ENCODE data around the gene ADAM33.

Gene ADAM33

DNA sequence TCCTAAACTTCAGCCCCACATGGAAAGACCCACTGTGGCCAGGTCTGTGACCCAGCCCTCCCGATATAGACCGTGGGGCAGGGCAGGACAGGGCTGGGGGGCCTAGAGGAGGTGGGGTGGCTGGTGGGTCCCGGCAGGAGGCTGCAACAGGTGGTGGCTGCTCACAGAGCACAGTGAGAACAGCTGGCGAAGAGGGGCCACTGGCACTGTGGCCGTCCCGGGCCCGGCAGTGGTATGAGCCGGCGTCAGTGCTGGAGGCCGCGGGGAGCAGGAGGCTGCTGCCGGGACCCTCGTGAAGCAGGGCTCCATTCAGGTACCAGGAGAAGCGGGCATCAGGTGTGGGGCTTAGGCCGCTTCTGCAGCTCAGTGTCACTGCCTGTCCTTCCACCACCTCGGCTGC is 17.2 kb upstream of the ADAM33 start:
- Histone ChIP-seq H3K36me3 (ENCODE audit: control insufficient read depth, insufficient read depth, low read length) (no peaks in the 10 kb centered on the region), H3K4me3 (replicated peaks; ENCODE audit: low read depth, low read length) (no peak overlapping the region), H3K27me3 (replicated peaks; ENCODE audit: control insufficient read depth, insufficient read depth, low read length) (no peaks in the 10 kb centered on the region; the same call in none of the 2 replicates)
- no peak for DNase-seq (ENCODE audit: extremely low read depth, insufficient read length)
- TF ChIP-seq CTCF (IDR thresholded peaks at IDR 0.05; ENCODE audit: insufficient read depth, low read length, poor library complexity, severe bottlenecking) = no peak

GRCh38 chr20:3698591-3699001 is 16.8 kb upstream of the ADAM33 start:
- Histone ChIP-seq H3K4me3 (replicated peaks; ENCODE audit: low read depth, low read length) (no peak overlapping the region), H3K27me3 (replicated peaks; ENCODE audit: control insufficient read depth, insufficient read depth, low read length) (no peaks in the 10 kb centered on the region; the same call in none of the 2 replicates), H3K36me3 (ENCODE audit: control insufficient read depth, insufficient read depth, low read length) (no peaks in the 10 kb centered on the region)
- no peak for TF ChIP-seq CTCF (IDR thresholded peaks at IDR 0.05; ENCODE audit: insufficient read depth, low read length, poor library complexity, severe bottlenecking)
- no peak for DNase-seq (ENCODE audit: extremely low read depth, insufficient read length)

DNA sequence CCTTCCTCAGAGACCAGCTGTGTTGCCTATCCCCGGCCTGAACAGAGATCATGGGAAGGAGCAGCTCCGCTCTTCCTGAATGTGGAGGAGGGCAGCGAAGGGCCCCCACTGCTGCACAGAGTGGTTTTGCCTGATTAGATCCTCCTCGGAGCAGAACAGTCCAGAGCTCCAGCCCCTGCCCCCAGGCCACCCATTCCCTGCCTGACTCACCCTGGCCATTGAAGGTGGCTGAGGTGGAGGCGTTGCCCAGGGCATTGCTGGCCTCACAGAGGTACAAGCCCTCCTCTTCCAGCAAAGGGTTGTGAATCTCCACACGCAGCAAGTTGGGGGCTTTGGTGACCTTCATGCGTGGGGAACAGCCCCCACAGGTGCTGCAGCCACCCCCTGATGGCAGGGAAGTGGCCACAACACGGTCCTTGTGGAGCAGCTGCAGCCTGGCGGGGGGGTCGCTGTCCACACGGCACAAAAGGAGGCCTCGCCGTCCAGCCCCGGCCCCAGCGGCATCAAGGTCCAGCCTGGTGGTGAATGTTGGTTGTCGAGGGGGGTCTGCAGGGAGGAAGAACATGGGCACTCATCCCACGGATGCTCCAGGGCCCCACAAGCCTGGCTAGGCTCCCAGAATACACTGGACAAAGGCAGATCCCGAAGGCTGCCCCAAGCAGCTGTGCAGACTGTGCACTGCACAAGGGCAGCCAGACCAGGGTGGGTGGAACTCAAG is 15.9 kb upstream of the ADAM33 start:
- DNase-seq (ENCODE audit: extremely low read depth, insufficient read length) = no peak
- no peak for TF ChIP-seq CTCF (IDR thresholded peaks at IDR 0.05; ENCODE audit: insufficient read depth, low read length, poor library complexity, severe bottlenecking)
- Histone ChIP-seq H3K4me3 (replicated peaks; ENCODE audit: low read depth, low read length) (no peak overlapping the region), H3K27me3 (replicated peaks; ENCODE audit: control insufficient read depth, insufficient read depth, low read length) (no peaks in the 10 kb centered on the region; the same call in none of the 2 replicates), H3K36me3 (ENCODE audit: control insufficient read depth, insufficient read depth, low read length) (no peaks in the 10 kb centered on the region)

DNA sequence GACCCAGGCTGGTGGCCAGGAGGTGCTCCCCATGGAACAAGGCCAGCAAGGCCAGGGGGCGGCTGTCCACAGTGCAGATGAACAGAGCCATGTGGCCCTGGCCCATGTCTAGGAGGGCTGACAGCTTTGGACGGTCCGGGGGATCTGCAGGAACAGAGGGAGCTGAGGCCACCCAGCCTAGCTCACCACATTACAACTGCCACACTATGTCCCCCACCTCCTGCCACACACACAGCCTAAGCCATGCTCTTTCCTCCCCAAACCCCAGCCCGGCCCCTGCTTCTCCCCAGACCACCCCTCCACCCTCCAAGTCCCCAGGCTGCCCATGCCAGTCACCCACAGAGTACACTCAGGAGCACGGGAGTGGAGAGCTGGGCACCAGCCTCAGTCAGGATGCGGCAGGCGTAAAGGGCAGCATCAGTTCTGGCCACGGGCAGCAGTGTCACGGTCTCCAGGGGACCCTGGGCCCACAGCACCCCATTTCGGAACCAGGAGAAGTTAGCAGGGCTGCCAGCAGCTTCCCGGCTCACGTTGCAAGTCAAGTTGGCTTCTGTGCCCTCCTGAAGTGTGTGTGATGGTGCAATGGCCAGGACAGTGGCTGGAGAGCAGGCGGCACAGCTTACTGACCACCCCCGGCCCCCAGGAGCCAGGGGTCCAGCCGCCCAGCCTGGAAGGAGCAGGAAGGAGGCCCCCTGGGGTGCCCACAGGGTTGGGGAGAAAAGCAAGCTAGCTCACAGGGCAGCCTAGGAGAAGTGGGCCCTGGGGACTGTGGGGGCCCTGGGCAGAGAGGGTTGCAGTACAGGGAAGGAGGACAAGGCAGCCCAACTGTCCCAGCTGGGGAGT is 15.2 kb upstream of the ADAM33 start:
- no peaks in the 10 kb centered on the region for H3K36me3 ChIP-seq (ENCODE audit: control insufficient read depth, insufficient read depth, low read length)
- no peak for DNase-seq (ENCODE audit: extremely low read depth, insufficient read length)
- no peak overlapping the region for H3K4me3 ChIP-seq (replicated peaks; ENCODE audit: low read depth, low read length)
- TF ChIP-seq CTCF (IDR thresholded peaks at IDR 0.05; ENCODE audit: insufficient read depth, low read length, poor library complexity, severe bottlenecking) = no peak
- H3K27me3 ChIP-seq (replicated peaks; ENCODE audit: control insufficient read depth, insufficient read depth, low read length) = no peaks in the 10 kb centered on the region; the same call in none of the 2 replicates

DNA sequence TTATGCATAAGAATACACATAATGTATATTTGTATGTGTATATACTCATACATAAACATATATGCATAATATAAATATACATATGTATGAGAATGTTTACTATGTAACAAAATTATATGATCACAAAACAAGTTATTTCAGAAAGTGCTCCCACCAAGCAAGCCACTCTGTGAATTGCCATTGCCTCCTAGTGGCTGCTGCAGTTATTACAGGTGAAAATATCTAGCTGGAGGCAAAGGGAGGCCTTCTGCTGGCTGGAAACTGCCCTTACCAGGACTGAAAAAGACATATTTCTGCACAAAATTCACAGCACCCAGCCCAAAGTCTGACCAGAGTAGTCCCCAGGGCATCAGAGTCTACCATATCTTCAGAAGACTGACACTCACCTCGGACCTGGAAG is 14.4 kb upstream of the ADAM33 start:
- H3K27me3 ChIP-seq (replicated peaks; ENCODE audit: control insufficient read depth, insufficient read depth, low read length) = no peaks in the 10 kb centered on the region
- DNase-seq (ENCODE audit: extremely low read depth, insufficient read length) = no peak
- peak; percentile 48 for TF ChIP-seq CTCF (IDR thresholded peaks at IDR 0.05; ENCODE audit: insufficient read depth, low read length, poor library complexity, severe bottlenecking)
- H3K36me3 ChIP-seq (ENCODE audit: control insufficient read depth, insufficient read depth, low read length) = no peaks in the 10 kb centered on the region
- no peak overlapping the region for H3K4me3 ChIP-seq (replicated peaks; ENCODE audit: low read depth, low read length)
